ENCODE results near the gene DNMBP. TPM values are rescaled to one million over a fixed set of nuclear protein-coding genes. Genes with fewer than 3 reads are reported as not detected.

The DNMBP gene
- total RNA-seq, 1 donor from 2014 or later, result 26.7 TPM

DNA sequence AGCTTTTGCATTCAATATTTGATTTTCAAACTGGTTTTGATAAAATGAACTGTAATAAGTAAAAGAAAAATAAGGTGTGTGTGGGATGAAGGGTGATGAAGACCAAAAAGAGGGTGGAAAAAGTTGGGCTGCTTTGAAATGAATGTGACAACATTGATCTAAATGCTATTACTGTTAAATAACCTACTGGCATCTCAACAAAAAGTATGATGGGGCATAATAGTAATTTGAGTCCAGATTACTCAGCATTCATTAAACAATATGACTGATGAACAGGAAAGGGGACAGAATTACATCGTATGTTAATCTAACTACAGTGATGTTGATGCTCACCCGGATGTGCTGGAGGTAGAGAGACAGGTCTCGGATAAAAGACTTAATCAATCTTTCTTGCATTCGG is 115.1 kb downstream of the DNMBP start:
- no peaks in the 10 kb centered on the region for H3K9me3 Mint-ChIP-seq
- peaks cover 42% of the 10 kb centered on the region for H3K36me3 ChIP-seq

DNA sequence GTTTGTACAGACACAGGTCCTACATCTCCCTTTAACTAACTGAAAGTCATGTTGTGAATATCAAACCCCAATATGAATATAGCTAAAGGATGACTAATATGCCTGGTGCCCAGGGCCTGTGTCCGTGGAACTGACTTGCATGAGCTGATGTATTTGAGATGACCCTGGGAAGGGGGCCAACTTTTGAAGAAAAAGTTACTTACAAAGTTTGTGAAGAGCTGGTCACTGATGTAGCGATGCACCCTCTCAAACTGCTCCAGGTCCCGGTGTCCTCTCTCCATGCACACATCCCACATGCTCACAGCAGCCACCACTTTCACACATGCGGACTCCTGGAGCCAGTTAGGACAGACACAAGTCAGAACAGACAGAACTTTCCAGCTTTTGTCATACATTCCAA is 121.1 kb downstream of the DNMBP start:
- Histone ChIP-seq H3K9me3 (ENCODE audit: low read depth) (no peaks in the 10 kb centered on the region), H3F3A (ENCODE audit: low read depth) (peaks cover 4% of the 10 kb centered on the region), H3K4me3 (no peak overlapping the region), H4K20me1 (ENCODE audit: low read depth) (no peaks in the 10 kb centered on the region), H3K9ac (no peak overlapping the region), H3K27me3 (no peaks in the 10 kb centered on the region), H3K4me1 (no peaks in the 10 kb centered on the region), H2AFZ (replicated peaks) (no peak overlapping the region), H3K36me3 (peaks cover 24% of the 10 kb centered on the region), H3K4me2 (no peak overlapping the region), H3K27ac (no peak overlapping the region), H3K79me2 (ENCODE audit: low read depth) (no peaks in the 10 kb centered on the region)
- no peaks in the 10 kb centered on the region for H3K9me3 Mint-ChIP-seq
- TF ChIP-seq EZH2 (IDR thresholded peaks at IDR 0.05) (no peak), EZH2phosphoT487 (IDR thresholded peaks at IDR 0.05) (no peak), CTCF (IDR thresholded peaks at IDR 0.05) (no peak)
- H3K27ac Mint-ChIP-seq, result no peak overlapping the region
- no peak overlapping the region for H3K4me3 Mint-ChIP-seq
- no peak for DNase-seq (ENCODE audit: low spot score)
- H3K36me3 Mint-ChIP-seq, result peaks cover 46% of the 10 kb centered on the region
- H3K27me3 Mint-ChIP-seq (ENCODE audit: insufficient read depth, low read depth), result peaks cover 3% of the 10 kb centered on the region
- no peaks in the 10 kb centered on the region for H3K4me1 Mint-ChIP-seq

More for the DNA sequence above, 115.1 kb downstream of the DNMBP start:
- no peaks in the 10 kb centered on the region for H3K27me3 Mint-ChIP-seq (ENCODE audit: insufficient read depth, low read depth)
- H3K4me1 ChIP-seq, result no peaks in the 10 kb centered on the region
- no peak overlapping the region for H3K27ac ChIP-seq
- H3K4me2 ChIP-seq, result no peak overlapping the region
- H2AFZ ChIP-seq (replicated peaks), result no peak overlapping the region
- no peak overlapping the region for H3K4me3 ChIP-seq
- peaks cover 56% of the 10 kb centered on the region for H3K36me3 Mint-ChIP-seq
- H3F3A ChIP-seq (ENCODE audit: low read depth), result peaks cover 4% of the 10 kb centered on the region
- H3K27me3 ChIP-seq, result no peaks in the 10 kb centered on the region
- H3K4me1 Mint-ChIP-seq, result no peaks in the 10 kb centered on the region
- H3K27ac Mint-ChIP-seq, result no peak overlapping the region
- no peaks in the 10 kb centered on the region for H3K79me2 ChIP-seq (ENCODE audit: low read depth)
- no peaks in the 10 kb centered on the region for H4K20me1 ChIP-seq (ENCODE audit: low read depth)
- H3K9me3 ChIP-seq (ENCODE audit: low read depth), result no peaks in the 10 kb centered on the region
- H3K4me3 Mint-ChIP-seq, result no peak overlapping the region
- no peak for DNase-seq (ENCODE audit: low spot score)
- H3K9ac ChIP-seq, result no peak overlapping the region
- TF ChIP-seq EZH2 (IDR thresholded peaks at IDR 0.05) (no peak), CTCF (IDR thresholded peaks at IDR 0.05) (no peak), EZH2phosphoT487 (IDR thresholded peaks at IDR 0.05) (no peak)

- DNase-seq (ENCODE audit: low spot score), result no peak
- no peaks in the 10 kb centered on the region for H3K4me1 ChIP-seq
- H3K4me2 ChIP-seq, result no peak overlapping the region
- H3K27me3 ChIP-seq, result no peaks in the 10 kb centered on the region
- no peaks in the 10 kb centered on the region for H3K4me1 Mint-ChIP-seq
- no peak overlapping the region for H3K27ac Mint-ChIP-seq
- no peak for TF ChIP-seq EZH2 (IDR thresholded peaks at IDR 0.05)
- TF ChIP-seq EZH2phosphoT487 (IDR thresholded peaks at IDR 0.05), result no peak
- no peak for TF ChIP-seq CTCF (IDR thresholded peaks at IDR 0.05)
- no peaks in the 10 kb centered on the region for H4K20me1 ChIP-seq (ENCODE audit: low read depth)
- H3K36me3 ChIP-seq, result no peaks in the 10 kb centered on the region
- no peaks in the 10 kb centered on the region for H3K9me3 ChIP-seq (ENCODE audit: low read depth)
- no peaks in the 10 kb centered on the region for H3K9me3 Mint-ChIP-seq
- no peak overlapping the region for H2AFZ ChIP-seq (replicated peaks)
- peaks cover 53% of the 10 kb centered on the region for H3K36me3 Mint-ChIP-seq
- H3K27ac ChIP-seq, result no peak overlapping the region
- H3K9ac ChIP-seq, result no peak overlapping the region
- no peak overlapping the region for H3K4me3 ChIP-seq
- H3K27me3 Mint-ChIP-seq (ENCODE audit: insufficient read depth, low read depth), result peaks cover 3% of the 10 kb centered on the region
- H3K4me3 Mint-ChIP-seq, result no peak overlapping the region
- H3K79me2 ChIP-seq (ENCODE audit: low read depth), result no peaks in the 10 kb centered on the region
- no peaks in the 10 kb centered on the region for H3F3A ChIP-seq (ENCODE audit: low read depth)
Measured at GRCh38 chr10:99883523-99883922, 126.2 kb downstream of the DNMBP start.

All from neural progenitor cell (in vitro differentiated cells).